ENCODE measurements around the gene MRS2.
"Not testable (repeated sequence)": the region's sequence is repeated elsewhere in the genome, so short reads cannot be mapped to it uniquely, and the experiment has no call there.

DNA sequence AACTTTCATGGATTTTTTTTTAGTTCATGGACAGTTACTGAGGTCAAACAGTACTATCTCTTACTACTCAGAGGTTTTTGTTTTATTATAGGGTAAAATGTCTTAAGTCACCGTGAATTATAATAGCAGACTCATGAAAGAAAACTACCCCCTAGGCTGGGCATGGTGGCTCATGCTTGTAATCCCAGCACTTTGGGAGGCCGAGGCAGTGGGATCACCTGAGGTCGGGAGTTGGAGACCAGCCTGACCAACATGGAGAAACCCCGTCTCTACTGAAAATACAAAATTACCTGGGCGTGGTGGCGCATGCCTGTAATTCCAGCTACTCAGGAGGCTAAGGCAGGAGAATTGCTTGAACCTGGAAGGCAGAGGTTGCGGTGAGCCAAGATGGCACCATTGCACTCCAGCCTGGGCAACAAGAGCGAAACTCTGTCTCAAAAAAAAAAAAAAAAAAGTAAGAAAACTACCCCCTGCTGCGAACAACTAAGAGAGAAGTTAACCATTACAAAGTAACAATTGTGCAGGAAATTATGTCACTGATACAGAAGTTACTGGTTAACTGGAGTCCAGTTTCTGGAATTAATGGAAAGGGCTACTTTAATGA lies 19.7 kb upstream of the MRS2 start:
- not testable (repeated sequence) for TF ChIP-seq EP300, CTCF (IDR thresholded peaks at IDR 0.05)
